ENCODE results near the gene UTS2B.

Gene UTS2B

DNA sequence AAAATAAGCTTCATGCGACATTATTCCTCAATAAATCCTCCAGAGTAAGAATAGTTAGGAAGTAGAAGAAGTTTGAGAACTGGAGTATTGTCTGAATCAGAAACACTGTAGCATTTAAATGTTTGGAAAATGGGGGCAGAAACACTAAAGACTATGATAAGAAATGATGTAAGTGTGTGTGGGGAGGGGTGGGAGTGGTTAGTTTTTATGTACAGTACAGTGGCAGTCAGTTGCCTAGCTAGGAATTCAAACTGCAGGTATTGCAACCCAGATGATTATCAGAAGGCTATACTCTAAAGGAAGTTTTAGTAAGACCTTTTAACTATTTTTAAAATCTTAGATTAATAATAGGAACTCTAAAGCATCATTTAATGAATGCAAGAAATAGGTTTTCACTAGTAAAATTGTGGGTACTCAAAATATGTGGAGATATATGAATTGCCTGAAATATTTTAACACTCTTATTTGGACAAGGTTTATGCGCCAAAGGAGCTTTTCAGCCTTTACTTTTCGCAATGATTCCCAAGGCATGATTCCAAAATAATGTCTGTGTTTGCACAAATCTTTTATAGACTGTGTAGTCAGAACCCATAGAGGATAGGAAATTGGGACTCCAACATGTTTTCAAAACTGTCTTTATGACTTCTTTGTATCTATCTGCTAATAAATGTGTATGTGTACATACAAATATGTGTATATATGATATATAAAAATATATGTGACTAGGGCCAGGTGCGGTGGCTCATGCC lies 9.1 kb downstream of the UTS2B start:
- no peak for DNase-seq (ENCODE audit: low spot score)

DNA sequence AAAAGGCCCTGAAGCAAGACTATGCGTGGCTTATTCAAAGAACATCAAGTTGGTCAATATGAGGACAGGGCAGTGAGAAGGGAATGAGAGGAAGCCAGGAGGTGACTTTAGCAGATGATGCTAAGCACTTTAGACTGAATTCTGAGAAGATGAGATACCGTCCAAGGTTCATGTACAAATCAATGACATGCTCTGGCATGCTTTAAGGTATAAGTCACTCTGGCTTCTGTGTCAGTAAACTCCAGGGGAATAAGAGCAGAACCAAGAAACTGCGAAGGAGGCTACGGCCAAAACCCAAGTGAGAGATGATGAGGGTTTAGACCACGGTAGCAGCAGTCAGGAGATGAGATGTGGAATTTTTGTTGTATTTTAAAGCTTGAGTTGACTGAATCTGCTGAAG lies 10.0 kb downstream of the UTS2B start:
- no peak for DNase-seq (ENCODE audit: low spot score)

DNA sequence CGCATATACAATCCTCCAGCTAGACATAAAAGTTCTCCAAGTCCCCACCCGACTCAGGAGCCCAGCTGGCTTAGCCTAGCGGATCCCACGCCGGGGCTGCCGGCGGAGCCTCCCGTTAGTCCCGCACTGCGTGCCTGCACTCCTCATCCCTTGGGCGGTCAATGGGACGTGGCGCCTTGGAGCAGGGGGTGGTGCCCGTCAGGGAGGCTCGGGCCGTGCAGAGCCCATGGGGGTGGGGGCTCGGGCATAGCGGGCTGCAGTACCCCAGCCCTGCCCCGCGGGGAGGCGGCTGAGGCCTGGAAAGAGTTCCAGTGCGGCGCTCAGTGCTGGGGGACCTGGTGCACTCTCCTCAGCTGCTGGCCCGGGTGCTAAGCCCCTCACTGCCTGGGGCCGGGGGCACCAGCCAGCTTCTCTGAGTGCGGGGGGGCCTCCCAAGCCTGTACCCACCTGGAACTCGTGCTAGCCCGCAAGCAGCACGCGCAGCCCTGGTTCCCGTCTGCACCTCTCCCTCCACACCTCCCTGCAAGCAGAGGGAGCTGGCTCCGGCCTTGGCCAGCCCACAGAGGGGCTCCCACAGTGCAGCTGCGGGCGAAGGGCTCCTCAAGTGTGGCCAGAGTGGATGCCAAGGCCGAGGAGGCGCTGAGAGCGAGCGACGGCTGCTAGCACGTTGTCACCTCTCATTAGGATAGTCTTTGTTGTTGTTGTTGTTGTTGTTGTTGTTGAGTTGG lies 13.3 kb downstream of the UTS2B start:
- no peak for DNase-seq (ENCODE audit: low spot score)

DNA sequence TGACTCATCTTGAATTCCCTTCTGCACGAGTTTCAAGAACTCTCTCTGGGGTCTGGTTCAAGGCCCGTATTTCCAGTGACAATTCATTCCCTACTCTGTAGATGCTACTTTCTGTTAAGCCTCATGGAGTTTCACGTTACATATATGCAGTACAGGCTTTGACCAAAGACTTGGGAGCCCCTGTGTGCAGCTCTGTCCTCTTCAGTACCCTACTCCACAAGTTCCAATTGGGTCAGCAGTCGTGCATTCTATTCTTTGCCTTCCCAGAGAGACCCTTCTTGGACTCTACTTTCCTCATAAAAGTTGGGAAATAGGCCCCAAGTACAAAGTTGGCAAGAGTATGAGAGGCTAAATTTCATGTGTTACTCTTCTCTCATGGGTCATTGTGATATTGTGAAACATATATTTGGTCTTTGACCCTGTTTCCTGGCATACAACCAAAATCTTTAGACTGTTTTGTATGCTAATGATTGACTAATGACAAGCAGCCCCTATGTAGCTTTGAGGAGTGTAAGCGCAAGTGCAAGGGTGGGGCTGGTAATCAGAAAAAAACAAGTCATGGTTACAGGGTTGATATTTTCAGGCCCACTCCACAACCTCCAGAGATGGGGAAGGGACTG lies 16.1 kb downstream of the UTS2B start:
- DNase-seq (ENCODE audit: low spot score): no peak

DNA sequence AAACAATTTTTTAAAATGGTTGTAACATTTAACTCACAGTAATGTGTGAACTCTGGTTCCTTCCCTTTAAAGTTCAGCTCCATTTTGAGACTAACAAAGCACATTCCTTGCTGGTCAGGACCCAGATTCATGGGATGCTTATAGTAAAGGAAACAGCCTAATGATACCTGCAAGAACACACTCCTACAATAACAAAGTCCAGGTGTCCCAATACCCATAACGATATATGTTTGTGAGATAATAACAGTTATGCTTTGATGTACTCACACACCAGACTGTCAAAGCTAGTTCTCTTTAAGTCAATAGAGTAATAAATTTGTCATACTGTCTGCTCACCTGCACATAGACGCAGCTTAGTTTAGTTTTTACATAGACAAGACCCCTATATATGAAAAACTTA lies 17.0 kb downstream of the UTS2B start:
- no peak for DNase-seq (ENCODE audit: low spot score)

DNA sequence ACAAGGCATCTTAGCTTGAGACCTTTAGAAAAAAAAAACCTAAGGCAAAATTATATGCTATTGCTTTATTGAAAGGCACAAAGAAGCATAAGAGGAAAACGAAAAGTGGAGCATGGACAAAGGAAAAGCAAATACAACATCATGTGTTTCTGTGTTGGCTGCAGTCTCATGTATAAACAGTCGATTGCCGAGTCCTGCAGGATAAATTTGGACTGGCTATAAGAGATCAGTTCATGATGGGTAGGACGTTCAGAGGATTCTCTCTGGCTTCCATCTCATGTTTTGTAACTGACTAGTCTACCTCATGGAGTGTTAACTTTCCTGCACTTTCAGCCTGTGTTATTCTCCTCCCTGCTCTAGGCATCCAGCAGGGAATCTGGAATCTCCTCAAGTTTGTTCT lies 23.0 kb downstream of the UTS2B start:
- DNase-seq (ENCODE audit: low spot score): no peak

DNA sequence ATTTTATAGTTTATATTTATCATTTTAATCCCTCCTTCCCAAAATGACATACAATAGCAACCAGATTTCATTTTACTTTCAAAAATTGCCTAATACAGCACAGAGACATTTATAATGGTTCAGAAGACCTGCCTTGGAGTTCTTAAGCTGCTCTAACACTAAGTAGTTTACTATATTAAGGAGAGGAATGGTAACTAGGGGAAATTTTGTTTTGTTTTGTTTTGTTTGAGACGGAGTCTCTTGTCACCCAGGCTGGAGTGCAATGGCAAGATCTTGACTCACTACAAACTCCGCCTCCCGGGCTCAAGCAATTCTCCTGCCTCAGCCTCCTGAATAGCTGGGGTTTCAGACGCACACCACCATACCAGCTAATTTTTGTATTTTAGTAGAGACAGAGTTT lies 23.9 kb downstream of the UTS2B start:
- DNase-seq (ENCODE audit: low spot score): no peak

DNA sequence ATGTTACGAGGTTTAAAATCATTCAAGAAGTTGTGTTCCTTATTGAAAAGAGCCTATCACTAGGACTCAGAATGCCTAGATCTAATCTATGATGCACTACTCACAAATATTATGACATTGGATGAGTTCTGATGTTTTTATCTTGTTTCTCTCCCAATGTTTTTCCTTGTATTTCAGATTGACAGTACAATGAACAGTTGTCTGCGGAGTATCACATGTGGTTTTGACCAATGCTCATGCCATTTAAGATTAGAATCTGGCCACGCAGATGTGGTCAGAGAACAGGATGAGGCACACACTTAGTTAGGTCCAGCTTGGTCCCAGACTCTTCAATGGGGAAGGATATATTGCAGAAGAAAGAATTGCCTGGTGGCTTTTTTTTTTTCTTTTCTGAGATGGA lies 26.7 kb downstream of the UTS2B start:
- no peak for DNase-seq (ENCODE audit: low spot score)

DNA sequence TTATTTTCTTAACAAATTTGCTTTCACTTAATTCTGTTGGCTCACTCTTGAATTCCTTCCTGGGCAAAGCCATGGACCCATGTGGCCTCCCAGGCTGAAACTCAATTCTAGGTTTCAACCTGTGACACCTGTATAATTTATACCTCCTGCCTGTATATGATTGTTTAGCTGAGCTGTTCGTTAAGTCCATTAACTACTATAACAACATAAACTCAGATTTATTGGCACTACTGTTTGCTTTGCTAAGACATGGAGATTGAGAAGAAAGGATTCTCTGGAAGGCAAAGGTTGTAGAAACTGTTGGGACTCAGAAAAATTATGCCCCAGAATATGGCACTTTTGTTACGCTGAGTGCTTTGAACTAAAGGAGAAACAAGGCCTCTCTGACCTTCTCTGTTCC lies 27.9 kb downstream of the UTS2B start:
- no peak for DNase-seq (ENCODE audit: low spot score)

DNA sequence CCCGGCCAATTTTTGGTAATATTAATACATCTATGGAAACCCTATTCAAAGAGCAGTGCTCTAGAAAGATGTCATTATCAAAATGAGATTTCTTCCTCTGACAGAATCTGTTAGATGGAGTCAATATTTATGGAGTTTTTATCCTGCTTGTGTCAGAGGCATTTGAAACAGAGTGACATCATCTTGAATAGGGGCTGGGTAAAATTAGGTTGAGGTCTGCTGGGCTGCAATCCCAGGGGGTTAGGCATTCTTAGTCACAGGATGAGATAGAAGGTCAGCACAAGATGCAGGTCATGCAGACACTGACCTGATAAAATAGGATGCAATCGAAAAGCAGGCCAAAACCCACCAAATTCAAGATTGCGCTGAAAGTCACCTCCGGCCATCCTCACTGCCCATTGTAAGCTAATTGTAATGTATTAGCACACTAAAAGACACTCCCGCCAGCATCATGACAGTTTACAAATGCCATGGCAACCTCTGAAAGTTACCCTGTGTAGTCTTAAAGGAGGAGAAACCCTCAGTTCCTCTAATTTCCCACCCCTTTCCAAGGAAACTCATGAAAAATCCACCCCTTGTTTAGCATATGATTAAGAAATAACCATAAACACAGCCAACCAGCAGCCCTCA lies 28.4 kb downstream of the UTS2B start:
- no peak for DNase-seq (ENCODE audit: low spot score)

DNA sequence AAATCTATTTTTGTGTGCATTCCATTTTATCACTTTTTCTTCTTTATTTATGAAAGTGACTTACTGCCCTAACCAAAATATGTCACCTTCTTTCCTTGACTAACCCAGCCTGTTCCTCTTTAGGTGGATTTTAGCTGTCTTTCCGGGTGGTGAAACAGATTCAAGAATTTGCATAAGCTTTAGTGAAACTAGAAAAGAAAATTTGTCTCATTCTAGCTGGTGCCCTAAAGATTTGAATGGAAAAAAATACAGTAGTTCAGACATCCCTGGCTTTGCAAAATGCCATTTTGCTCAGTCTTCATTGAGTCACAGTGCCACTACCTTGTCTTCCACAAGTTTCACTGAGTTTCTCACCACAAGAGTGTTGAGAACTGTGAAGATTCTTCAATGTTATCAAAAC lies 29.3 kb downstream of the UTS2B start:
- no peak for DNase-seq (ENCODE audit: low spot score)

DNA sequence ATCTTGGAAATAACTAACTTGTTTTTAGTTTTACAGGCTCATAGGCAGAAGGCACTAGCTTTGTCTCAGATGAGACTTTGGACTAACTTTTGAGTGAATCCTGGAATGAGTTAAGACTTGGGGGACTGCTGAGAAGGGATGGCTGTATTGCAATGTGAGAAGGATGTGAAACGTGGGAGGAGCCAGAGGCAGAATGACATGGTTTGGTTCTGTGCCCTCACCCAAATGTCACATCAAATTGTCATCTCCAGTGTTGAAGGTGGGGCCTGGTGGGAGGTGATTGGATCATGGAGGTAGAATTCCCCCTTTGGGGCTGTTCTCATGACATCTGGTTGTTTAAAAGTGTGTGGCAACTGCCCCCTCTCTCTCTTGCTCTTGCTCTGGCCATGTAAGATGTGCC lies 29.9 kb downstream of the UTS2B start:
- no peak for DNase-seq (ENCODE audit: low spot score)

DNA sequence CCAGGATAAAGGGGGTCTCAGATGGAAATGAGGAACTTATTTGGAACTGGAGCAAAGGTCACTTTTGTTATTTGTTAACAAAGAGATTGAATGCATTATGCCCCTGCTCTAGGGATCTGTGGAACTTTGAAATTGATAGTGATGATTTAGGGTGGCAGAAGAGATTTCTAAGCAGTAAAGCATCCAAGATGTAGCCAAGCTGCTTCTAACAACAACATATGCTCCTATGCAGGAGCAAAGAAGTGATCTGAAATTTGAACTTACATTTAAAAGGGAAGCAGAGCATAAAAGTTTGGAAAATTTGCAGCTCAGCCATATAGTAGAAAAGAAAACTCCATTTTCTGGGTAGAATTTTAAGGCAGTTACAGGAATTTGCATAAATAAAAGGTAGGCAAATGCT lies 31.5 kb downstream of the UTS2B start:
- DNase-seq (ENCODE audit: low spot score): no peak

DNA sequence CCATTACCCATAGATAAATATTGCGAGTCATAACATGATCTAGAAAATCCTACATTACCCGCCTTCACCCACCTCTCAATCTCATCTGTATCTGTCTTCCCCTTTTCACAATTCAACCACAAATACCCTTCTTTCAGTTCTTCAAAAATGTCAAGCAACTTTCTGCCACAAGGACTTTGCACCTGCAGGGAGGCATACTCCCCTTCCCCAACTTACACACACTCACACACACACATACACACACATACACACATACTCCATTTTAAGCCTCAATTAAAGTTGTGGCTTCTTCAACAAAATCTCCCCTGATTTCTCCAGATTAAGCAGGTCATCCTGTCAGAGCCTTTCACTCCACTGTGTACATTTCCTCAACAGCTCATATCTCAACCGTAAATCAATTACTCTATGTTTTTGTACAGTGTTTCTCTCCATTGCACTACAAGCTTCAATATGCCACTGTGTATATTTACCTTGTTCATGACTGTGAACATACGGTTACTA lies 34.2 kb downstream of the UTS2B start:
- no peak for DNase-seq (ENCODE audit: low spot score)

DNA sequence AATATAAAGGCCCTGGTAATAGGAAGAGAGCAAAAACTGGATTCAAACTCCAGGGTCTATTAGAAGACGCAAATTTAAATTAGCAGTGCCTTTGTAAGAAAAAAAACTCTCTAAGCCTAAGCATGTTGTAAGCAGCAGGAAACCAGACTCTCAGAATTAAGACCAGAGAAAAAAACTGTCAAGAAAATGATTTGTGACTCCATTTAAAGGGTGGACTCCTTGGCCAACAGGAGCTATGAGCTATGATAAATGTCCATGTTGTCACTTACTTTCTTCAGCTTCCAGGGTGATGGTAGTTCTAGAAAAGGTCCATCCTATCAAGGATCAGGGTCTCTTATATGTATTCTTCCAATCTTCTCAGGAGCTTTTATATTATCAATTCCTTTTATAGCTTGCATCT lies 36.0 kb downstream of the UTS2B start:
- no peak for DNase-seq (ENCODE audit: low spot score)

DNA sequence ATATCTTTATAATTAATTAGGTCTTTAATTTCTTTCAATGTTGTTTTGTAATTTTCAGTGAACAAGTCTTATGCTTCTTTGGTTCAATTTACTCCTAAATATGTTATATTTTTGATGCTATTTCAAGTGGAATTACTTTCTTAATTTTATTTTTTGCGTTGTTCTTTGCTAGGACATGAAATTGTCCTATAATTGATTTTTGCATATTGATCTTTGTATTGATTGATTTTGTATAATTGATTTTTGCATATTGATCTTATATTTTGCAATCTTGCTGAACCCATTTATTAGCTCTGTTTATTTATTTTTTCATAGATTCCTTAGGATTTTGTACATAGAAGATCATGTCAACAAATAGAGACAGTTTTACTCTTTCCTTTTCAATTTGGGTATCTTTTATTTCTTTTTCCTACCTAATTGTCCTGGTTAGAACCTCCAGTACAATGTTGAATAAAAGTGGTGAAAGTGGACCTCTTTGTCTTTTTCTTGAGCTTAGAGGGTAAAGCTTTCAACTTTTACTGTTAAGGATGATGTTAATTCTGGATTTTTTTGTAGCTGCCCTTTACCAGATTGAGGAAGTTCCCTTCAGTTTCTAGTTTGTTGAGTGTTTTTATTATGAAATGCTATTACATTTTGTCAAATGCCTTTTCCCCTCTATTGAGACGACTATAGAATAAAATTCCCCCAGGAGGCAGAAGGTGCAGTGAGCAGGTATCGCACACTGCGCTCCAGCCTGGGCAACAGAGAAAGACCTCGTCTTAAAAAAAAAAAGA lies 37.9 kb downstream of the UTS2B start:
- DNase-seq (ENCODE audit: low spot score): no peak

DNA sequence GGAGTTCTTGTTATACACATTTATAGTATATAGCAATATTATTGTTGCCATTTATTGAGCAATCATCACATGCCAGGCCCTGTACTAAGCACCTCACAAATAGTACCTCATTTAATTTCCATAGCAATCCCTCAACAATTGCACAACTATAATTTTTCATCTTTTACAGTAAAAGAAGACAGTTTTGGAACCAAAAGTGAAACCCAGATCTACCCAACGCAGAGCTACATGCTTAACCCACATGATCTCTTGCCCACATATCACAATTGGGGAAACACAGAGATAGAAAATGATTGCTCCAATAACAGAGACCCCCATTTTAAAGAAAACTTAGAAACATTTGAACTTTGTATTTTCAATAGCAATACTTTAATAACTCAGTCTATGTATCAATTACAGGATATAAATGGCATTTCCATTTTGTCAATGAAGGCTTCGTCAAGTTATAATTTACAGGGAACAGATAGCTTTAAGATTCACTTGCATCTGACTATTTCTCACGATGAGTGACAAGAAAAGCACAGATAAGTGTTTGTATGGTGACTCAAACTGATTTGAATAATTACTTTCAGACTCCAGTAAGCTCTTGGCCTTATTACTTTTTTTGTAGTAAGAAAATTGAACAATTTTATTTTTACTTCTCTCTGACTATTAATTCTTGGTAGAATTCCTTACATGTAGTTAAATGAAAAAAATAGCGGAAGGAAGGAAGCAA lies 39.9 kb downstream of the UTS2B start:
- peak; percentile 6 for DNase-seq (ENCODE audit: low spot score)

DNA sequence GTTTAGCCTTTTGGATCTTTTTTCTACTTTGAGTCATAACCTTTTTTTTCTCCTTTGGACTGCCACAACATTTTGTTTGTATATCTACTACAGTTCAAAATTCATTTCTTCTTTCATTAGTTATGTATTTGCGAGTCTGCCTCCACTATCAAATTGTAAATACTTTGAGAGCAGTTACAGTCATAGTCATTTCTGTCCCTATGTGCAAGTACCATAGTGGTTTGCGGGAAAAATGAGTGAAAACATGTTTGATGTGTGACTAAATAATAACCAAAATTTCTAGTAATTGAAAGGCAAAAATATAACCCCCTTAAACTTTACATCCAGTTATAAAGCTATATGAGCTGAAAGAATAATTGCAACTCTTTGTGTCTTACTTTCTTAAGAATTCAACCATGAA lies 46.9 kb downstream of the UTS2B start:
- DNase-seq (ENCODE audit: low spot score): no peak

DNA sequence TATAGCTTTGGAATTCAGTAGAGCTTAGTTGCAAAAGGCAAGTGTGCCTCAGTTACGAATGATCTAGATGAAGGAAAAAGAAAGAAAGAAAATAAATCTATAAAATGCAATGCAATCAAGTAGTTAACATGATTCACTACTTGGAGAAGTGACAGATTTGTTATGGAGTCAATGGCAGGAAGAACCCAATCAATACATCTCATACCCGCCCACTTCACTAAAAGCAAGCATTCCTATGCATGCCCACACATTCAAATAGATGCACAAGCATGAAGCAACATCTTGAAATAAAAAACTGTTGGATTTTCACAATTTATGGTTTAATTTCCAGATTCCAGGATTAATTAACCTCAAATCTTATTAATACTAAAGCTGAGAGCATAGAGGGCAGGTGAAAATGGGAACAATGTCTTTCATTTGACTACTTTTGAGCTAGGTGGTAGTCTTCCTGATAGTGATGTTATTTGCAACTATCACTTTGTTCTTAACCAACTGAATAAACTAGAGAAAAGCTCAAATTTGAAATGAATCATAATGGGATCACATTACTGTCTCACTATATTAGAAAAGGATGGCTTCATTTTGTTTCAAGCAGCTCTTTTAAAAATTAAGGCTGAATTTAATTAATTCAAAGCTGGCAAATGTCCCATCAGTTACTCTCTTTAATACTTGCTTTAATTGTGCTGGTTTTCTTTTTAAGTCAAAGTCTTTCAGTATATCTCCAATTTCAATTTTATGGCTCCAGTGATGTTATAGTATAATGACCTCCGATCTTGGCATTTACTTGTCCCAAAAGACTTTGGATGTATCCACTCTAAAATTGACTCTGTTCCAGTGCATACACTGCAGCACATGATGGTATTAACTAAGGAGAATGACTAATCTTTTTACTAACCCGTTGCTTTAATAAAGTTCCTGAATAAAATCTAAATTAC lies 47.8 kb downstream of the UTS2B start:
- DNase-seq (ENCODE audit: low spot score): no peak

DNA sequence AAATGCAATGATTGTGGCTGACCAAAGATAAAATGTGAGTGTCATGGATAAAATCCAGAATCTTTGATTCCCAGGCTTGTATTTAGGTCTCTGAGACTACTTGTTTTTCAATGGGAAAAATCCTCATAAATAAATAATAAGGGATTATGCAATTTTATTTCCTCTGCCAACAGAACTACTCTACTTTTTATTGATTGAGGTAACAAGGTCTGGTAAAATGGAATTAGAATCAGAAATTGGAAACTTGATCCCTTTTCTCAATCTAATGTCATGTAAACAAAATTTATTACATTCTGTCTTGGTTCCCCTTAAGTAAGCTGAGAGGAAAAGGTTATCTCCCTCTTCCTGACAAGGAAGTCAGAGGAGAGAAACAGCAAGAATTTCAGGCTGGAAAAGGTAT lies 49.4 kb downstream of the UTS2B start:
- no peak for DNase-seq (ENCODE audit: low spot score)
